PC-9 (cell line): ENCODE data around the gene MARCHF3.

Experiments
- EZH2 ChIP-seq: fragments of 200-600 bp; sonication (generic); IDR thresholded peaks from 2 replicates; pipeline ENCODE4 v1.8.0; 2017; ENCODE audit warnings: antibody characterized with exemption, low read depth
- TF ChIP-seq, protein P1 (sequence below): fragments of 200-600 bp; sonication (generic); conservative IDR thresholded peaks from 2 replicates; pipeline ENCODE4 v1.6.1; 2017; ENCODE audit warnings: mixed run types, antibody characterized with exemption, mild to moderate bottlenecking, moderate library complexity

DNA sequence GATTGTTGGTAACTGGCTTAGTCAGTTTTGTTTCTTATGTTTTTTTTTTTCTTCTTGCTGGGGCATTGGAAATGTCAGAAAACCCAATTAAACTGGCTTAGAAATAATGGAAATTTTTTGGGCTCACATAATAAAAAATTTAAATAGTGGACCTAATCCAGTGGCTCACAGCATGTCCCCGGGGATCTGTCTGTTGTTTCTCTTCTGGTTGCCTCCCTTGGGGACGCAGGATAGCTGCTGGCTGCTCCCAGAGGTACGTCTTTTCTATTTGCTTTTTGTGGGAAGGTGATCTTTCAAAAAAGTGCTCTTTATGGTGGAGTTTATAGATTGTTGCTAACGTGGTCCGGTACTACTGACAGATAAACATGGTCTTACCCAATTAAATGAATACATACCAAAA lies 201.3 kb downstream of the MARCHF3 start:
- TF ChIP-seq, protein P1, sequence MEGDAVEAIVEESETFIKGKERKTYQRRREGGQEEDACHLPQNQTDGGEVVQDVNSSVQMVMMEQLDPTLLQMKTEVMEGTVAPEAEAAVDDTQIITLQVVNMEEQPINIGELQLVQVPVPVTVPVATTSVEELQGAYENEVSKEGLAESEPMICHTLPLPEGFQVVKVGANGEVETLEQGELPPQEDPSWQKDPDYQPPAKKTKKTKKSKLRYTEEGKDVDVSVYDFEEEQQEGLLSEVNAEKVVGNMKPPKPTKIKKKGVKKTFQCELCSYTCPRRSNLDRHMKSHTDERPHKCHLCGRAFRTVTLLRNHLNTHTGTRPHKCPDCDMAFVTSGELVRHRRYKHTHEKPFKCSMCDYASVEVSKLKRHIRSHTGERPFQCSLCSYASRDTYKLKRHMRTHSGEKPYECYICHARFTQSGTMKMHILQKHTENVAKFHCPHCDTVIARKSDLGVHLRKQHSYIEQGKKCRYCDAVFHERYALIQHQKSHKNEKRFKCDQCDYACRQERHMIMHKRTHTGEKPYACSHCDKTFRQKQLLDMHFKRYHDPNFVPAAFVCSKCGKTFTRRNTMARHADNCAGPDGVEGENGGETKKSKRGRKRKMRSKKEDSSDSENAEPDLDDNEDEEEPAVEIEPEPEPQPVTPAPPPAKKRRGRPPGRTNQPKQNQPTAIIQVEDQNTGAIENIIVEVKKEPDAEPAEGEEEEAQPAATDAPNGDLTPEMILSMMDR: no peak
- TF ChIP-seq EZH2: no peak
